GM19238 (cell line): Measurements from ENCODE around the gene BRD8.
A peak's percentile ranks its signal among the peaks of the same experiment; 100 is the strongest.
"Not testable (repeated sequence)": the region's sequence is repeated elsewhere in the genome, so short reads cannot be mapped to it uniquely, and the experiment has no call there.

Experiments
- DNase-seq: peaks from one replicate; pipeline ENCODE4 v3.0.0; 2011; ENCODE audit warnings: low spot score; ENCODE audit not compliant: insufficient read length

The BRD8 gene

GRCh38 chr5:138159666-138160065 is 18.8 kb downstream of the BRD8 start:
- DNase-seq, result no peak

GRCh38 chr5:138157626-138158025 is 20.8 kb downstream of the BRD8 start:
- no peak for DNase-seq

- not testable (repeated sequence) for DNase-seq
These were observed 22.5 kb downstream of the BRD8 start for GRCh38 chr5:138155977-138156376.

- no peak for DNase-seq
These were observed 28.9 kb downstream of the BRD8 start for GRCh38 chr5:138149530-138149929.

GRCh38 chr5:138148811-138149210 is 29.6 kb downstream of the BRD8 start:
- DNase-seq, result no peak

- not testable (repeated sequence) for DNase-seq
These were observed 34.9 kb downstream of the BRD8 start for GRCh38 chr5:138143578-138143977.

GRCh38 chr5:138141734-138142133 is 36.7 kb downstream of the BRD8 start:
- DNase-seq, result no peak

GRCh38 chr5:138140268-138140667 is 38.2 kb downstream of the BRD8 start:
- no peak for DNase-seq

GRCh38 chr5:138139781-138140090 is 38.7 kb downstream of the BRD8 start:
- DNase-seq, result no peak

GRCh38 chr5:138138949-138139780 is 39.3 kb downstream of the BRD8 start, which contains the start of gene NME5:
Gene NME5, minus strand, starts transcription at chr5:138139428. Its CDS starts 648 bp downstream, at chr5:138138780.
- peak; percentile 25 for DNase-seq

- no peak for DNase-seq
These were observed 45.9 kb downstream of the BRD8 start for GRCh38 chr5:138132543-138132942.

- DNase-seq, result no peak
These were observed 49.1 kb downstream of the BRD8 start for GRCh38 chr5:138129347-138129746.

- DNase-seq, result no peak
These were observed 50.1 kb downstream of the BRD8 start for GRCh38 chr5:138128334-138128733.

- DNase-seq, result no peak
These were observed 63.2 kb downstream of the BRD8 start for GRCh38 chr5:138115254-138115653.

GRCh38 chr5:138111937-138112336 is 66.5 kb downstream of the BRD8 start:
- no peak for DNase-seq

- DNase-seq, result no peak
These were observed 67.2 kb downstream of the BRD8 start for GRCh38 chr5:138111181-138111580.

GRCh38 chr5:138110266-138110963 is 68.0 kb downstream of the BRD8 start:
- DNase-seq, result no peak

GRCh38 chr5:138109463-138110265 is 68.8 kb downstream of the BRD8 start:
- no peak for DNase-seq

- DNase-seq, result no peak
These were observed 71.2 kb downstream of the BRD8 start for GRCh38 chr5:138107213-138107612.

- no peak for DNase-seq
These were observed 72.7 kb downstream of the BRD8 start for GRCh38 chr5:138105709-138106108.

GRCh38 chr5:138103319-138103637 is 75.2 kb downstream of the BRD8 start:
- DNase-seq, result no peak
